ENCODE data around the gene RSL1D1. TPM values are rescaled to one million over a fixed set of nuclear protein-coding genes. Genes with fewer than 3 reads are reported as not detected.

Gene RSL1D1
- total and polyA plus RNA-seq, 8 donors: 32.4 to 148 (median 79.3) TPM

DNA sequence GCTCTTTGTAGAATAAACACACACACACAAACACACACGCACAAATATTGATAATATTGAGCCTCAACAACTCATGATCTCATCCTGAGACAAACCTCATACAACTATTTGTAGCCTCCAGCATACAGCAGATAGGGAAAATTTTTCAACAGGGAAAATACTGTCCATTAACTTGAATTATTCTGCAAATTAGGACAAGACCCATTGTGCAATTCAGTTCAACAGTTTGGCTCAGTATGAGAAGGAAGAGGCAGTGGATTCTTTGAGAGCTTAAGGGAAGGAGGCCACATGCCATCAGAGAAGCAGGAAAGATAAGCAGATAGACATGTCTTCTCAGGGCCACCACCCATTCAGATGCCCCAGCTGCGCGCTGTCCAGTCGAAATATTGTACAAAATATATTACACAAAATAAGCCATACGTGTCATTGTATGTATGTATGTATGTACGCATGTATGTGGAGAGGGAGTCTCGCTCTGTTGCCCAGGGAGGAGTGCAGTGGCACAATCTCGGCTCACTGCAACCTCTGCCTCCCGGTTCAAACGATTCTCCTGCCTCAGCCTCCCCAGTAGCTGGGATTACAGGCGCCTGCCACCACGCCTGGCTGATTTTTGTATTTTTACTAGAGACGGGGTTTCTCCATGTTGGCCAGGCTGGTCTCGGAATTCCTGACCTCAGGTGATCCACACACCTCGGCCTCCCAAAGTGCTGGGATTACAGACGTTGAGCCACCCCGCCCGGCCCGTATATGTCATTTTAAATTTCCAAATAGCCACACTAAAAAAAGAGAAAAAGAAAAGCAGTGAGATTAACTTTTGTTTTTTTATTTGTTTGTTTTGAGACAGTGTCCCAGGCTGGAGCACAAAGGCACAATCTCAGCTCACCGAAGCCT lies 56.1 kb downstream of the RSL1D1 start:
- Histone ChIP-seq H3K4me1 (peaks cover 30 to 59% (median 49%) of the 10 kb centered on the region in 3 donors), H3K27ac (peak overlapping the region in 3 of 4 donors; percentile 83 to 95 (median 95)), H3K27me3 (no peaks in the 10 kb centered on the region), H3K36me3 (no peaks in the 10 kb centered on the region), H3K4me3 (peak overlapping the region in 2 of 4 donors; percentile 82 to 92), H3K9me3 (no peaks in the 10 kb centered on the region)
- no peak for ATAC-seq
- no peak for FAIRE-seq
- intact Hi-C loops (cut with DNase I): loop anchor here in 2 of 3 donors (10.0 kb wide), 2 partner anchors 60 to 400 kb away; no protein-coding TSS in a partner anchor
- TF ChIP-seq, protein P1, sequence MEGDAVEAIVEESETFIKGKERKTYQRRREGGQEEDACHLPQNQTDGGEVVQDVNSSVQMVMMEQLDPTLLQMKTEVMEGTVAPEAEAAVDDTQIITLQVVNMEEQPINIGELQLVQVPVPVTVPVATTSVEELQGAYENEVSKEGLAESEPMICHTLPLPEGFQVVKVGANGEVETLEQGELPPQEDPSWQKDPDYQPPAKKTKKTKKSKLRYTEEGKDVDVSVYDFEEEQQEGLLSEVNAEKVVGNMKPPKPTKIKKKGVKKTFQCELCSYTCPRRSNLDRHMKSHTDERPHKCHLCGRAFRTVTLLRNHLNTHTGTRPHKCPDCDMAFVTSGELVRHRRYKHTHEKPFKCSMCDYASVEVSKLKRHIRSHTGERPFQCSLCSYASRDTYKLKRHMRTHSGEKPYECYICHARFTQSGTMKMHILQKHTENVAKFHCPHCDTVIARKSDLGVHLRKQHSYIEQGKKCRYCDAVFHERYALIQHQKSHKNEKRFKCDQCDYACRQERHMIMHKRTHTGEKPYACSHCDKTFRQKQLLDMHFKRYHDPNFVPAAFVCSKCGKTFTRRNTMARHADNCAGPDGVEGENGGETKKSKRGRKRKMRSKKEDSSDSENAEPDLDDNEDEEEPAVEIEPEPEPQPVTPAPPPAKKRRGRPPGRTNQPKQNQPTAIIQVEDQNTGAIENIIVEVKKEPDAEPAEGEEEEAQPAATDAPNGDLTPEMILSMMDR (IDR thresholded peaks at IDR 0.05): no peak
- peak in 1 of 6 donors; percentile 33 for DNase-seq
- 71 to 77% methylated on average over 20 of the region's 20 CpGs for WGBS, 2 donors

DNA sequence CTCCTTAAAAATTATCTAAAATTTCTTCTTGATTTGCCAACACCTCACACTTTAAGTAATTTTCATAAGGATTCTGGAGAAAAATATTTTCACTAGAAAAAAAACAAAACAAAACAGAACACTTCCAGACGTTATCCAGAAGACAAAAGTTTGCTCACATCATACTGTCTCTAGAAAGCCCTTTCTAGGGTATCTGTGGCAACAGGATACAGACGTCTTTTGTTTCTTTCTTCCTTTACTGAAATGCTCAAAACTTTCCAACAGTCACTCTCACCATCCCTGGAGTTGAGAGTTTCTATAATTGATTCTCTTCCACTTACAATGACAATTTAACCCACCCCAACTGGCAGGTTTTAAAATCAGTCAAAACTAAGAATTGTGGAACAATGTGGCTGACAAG lies 56.9 kb downstream of the RSL1D1 start:
- intact Hi-C loops (cut with DNase I): loop anchor here in 2 of 3 donors (10.0 kb wide), 2 partner anchors 60 to 400 kb away; no protein-coding TSS in a partner anchor
- no peak overlapping the region for H3K4me3 ChIP-seq
- no peak for DNase-seq
- peak overlapping the region in 1 of 4 donors; percentile 19 for H3K27ac ChIP-seq
- WGBS, 2 donors: 14 to 25% methylated on average over 2 of the region's 2 CpGs
- ATAC-seq: no peak
- peaks cover 30 to 54% (median 49%) of the 10 kb centered on the region in 3 donors for H3K4me1 ChIP-seq
- TF ChIP-seq, protein P1 (IDR thresholded peaks at IDR 0.05): no peak
- H3K9me3 ChIP-seq: no peaks in the 10 kb centered on the region
- no peak for FAIRE-seq
- H3K36me3 ChIP-seq: no peaks in the 10 kb centered on the region
- no peaks in the 10 kb centered on the region for H3K27me3 ChIP-seq

DNA sequence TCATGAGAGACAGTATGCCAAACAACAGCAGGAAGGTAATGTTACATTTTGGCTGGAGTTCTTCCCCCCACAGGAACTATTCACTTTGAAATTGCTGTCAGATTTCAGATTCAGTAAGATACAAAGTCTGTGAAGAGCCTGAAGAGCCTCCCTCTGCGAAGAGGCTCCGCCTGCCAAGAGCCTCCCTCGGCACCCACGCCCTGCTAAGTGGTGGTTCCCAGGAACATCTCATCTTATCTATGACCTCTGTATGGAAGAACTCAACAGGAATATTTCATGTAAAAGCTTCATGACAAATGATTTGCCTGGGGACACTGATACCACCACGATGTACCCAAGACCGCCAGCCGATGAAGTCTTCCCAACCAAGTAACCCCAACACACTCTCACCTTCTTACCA lies 57.5 kb downstream of the RSL1D1 start:
- peaks cover 30 to 49% (median 47%) of the 10 kb centered on the region in 3 donors for H3K4me1 ChIP-seq
- no peak for ATAC-seq
- no peaks in the 10 kb centered on the region for H3K9me3 ChIP-seq
- intact Hi-C loops (cut with DNase I): loop anchor here in 2 of 3 donors (10.0 kb wide), 2 partner anchors 59 to 399 kb away; no protein-coding TSS in a partner anchor
- no peaks in the 10 kb centered on the region for H3K36me3 ChIP-seq
- peak overlapping the region in 2 of 4 donors; percentile 63 to 69 for H3K27ac ChIP-seq
- no peaks in the 10 kb centered on the region for H3K27me3 ChIP-seq
- H3K4me3 ChIP-seq: no peak overlapping the region
- DNase-seq: no peak
- WGBS, 2 donors: 67% methylated on average over 7 of the region's 7 CpGs
- FAIRE-seq: no peak
- TF ChIP-seq, protein P1 (IDR thresholded peaks at IDR 0.05): no peak

DNA sequence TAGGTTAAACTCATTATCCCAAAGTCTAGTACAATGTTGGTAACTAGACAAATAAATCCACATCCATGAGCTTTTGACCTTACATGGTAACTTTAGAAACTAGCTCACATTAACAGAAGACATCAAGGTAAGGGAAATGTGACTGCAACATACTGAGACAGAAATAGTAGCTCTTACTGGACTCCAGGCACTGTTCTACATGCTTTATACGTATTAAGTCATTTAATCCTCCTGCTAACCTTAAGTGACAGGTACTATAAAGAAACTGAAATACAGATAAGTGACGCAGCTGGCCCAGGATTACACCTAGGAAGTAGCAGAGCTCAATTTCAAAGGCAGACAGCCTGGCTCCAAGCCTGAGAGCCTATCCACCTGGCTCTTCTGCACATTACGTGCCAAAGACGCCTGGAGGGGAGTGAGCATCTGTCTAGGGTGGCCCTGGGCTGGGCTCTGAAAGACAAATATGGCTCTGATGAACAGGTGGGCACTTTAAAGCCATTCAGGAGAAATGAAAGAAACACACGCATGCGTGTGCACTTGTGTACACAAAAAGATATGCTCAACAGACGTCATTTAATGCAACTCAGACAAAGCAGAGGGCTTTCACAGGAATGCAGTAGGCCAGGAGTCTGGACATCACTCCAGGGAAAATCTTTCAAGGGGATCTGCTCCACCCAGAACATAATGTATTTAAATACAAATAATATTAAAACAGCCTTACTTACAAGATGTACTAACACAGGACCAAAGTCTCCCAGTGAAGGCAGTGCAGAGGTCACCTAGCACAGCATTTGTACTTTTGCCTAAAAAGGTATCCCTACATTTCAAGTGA lies 58.7 kb downstream of the RSL1D1 start:
- FAIRE-seq: no peak
- DNase-seq: peak; percentile 61 to 75 (median 70)
- ATAC-seq: peak; percentile 32 to 51 (median 46)
- 12 to 14% methylated on average over 7 of the region's 7 CpGs for WGBS, 2 donors
- Histone ChIP-seq H3K9me3 (no peaks in the 10 kb centered on the region), H3K27ac (peak overlapping the region; percentile 29 to 69 (median 53)), H3K4me3 (no peak overlapping the region), H3K36me3 (no peaks in the 10 kb centered on the region), H3K4me1 (peaks cover 25 to 42% (median 39%) of the 10 kb centered on the region in 3 donors), H3K27me3 (no peaks in the 10 kb centered on the region)
- TF ChIP-seq, protein P1 (IDR thresholded peaks at IDR 0.05): no peak
- intact Hi-C loops (cut with DNase I): loop anchor here in 2 of 3 donors (10.0 kb wide), 2 partner anchors 58 to 398 kb away; no protein-coding TSS in a partner anchor

All from pancreas (tissue), 10 donors.